MM.1S (cell line): Measurements from ENCODE around the gene SLC6A19.

ENCODE experiments used
- DNase-seq: peaks from one replicate; pipeline ENCODE4 v3.0.0-alpha.2; 2015
- H2AFZ ChIP-seq: fragments of 300-600 bp; sonication (generic); 2 replicates; pipeline ENCODE4 v1.6.0; 2016; ENCODE audit warnings: antibody characterized with exemption, low read length
- H3F3A ChIP-seq: fragments of 300-600 bp; sonication (generic); 2 replicates; pipeline ENCODE4 v1.6.1; 2016; ENCODE audit warnings: mild to moderate bottlenecking, antibody characterized with exemption, low read length, moderate library complexity, mixed read lengths; ENCODE audit not compliant: insufficient read depth
- H3K27ac ChIP-seq: fragments of 300-600 bp; sonication (generic); 2 replicates; pipeline ENCODE4 v1.5.1; 2016; ENCODE audit warnings: mild to moderate bottlenecking, low read length
- H3K27me3 ChIP-seq: fragments of 300-600 bp; sonication (generic); replicated peaks from 2 replicates; pipeline ENCODE4 v1.6.0; 2016; ENCODE audit warnings: low read length; ENCODE audit not compliant: insufficient read depth
- H3K36me3 ChIP-seq: fragments of 300-600 bp; sonication (generic); replicated peaks from 2 replicates; pipeline ENCODE4 v1.6.1; 2016; ENCODE audit warnings: mild to moderate bottlenecking, low read length, mixed read lengths; ENCODE audit not compliant: insufficient read depth
- H3K4me1 ChIP-seq: fragments of 300-600 bp; sonication (generic); 2 replicates; pipeline ENCODE4 v1.6.1; 2016; ENCODE audit warnings: low read length, mixed read lengths
- H3K4me2 ChIP-seq: fragments of 300-600 bp; sonication (generic); 2 replicates; pipeline ENCODE4 v1.6.0; 2016; ENCODE audit warnings: low read depth, low read length
- H3K4me3 ChIP-seq: fragments of 300-600 bp; sonication (generic); 2 replicates; pipeline ENCODE4 v1.5.1; 2016; ENCODE audit warnings: low read length, mixed read lengths
- H3K79me2 ChIP-seq: fragments of 300-600 bp; sonication (generic); 2 replicates; pipeline ENCODE4 v1.6.1; 2016; ENCODE audit warnings: mixed run types, low read length, mixed read lengths
- H3K9ac ChIP-seq: fragments of 300-600 bp; sonication (generic); 2 replicates; pipeline ENCODE4 v1.6.1; 2016; ENCODE audit warnings: low read length, mixed read lengths
- H3K9me2 ChIP-seq: fragments of 300-600 bp; sonication (generic); replicated peaks from 2 replicates; pipeline ENCODE4 v1.6.1; 2016; ENCODE audit warnings: mild to moderate bottlenecking, low read length, mixed read lengths; ENCODE audit not compliant: insufficient read depth
- H3K9me3 ChIP-seq: fragments of 300-600 bp; sonication (generic); replicated peaks from 2 replicates; pipeline ENCODE4 v1.6.1; 2016; ENCODE audit warnings: mild to moderate bottlenecking, low read length, mixed read lengths; ENCODE audit not compliant: insufficient read depth
- H4K20me1 ChIP-seq: fragments of 300-600 bp; sonication (generic); 2 replicates; pipeline ENCODE4 v1.6.1; 2016; ENCODE audit warnings: mild to moderate bottlenecking, low read length, moderate library complexity, mixed read lengths; ENCODE audit not compliant: insufficient read depth
- CTCF ChIP-seq: fragments of 300-600 bp; sonication (generic); IDR thresholded peaks from 2 replicates; pipeline ENCODE4 v1.5.1; 2016; ENCODE audit warnings: antibody characterized with exemption, low read length, mixed read lengths
- EZH2 ChIP-seq: fragments of 300-600 bp; sonication (generic); optimal IDR thresholded peaks from 2 replicates; pipeline ENCODE3; 2017; ENCODE audit warnings: low read depth, mild to moderate bottlenecking, antibody characterized with exemption, low read length, mixed read lengths
- EZH2phosphoT487 ChIP-seq: fragments of 300-600 bp; sonication (generic); IDR thresholded peaks from 2 replicates; pipeline ENCODE4 v1.6.1; 2018; ENCODE audit warnings: antibody characterized with exemption, low read length

Gene SLC6A19

GRCh38 chr5:1252681-1253080 is 51.3 kb downstream of the SLC6A19 start:
- Histone ChIP-seq H3K4me1 (no peaks in the 10 kb centered on the region), H3K79me2 (no peaks in the 10 kb centered on the region), H3K36me3 (no peaks in the 10 kb centered on the region), H3K4me3 (no peak overlapping the region), H3K9ac (no peak overlapping the region), H4K20me1 (no peaks in the 10 kb centered on the region), H3K4me2 (no peak overlapping the region), H3K9me2 (no peaks in the 10 kb centered on the region), H3K27ac (no peak overlapping the region), H3K9me3 (no peaks in the 10 kb centered on the region), H3F3A (no peaks in the 10 kb centered on the region), H3K27me3 (no peaks in the 10 kb centered on the region), H2AFZ (no peak overlapping the region)
- DNase-seq = no peak
- TF ChIP-seq EZH2 (no peak), CTCF (no peak), EZH2phosphoT487 (no peak)

GRCh38 chr5:1253456-1254105 is 52.2 kb downstream of the SLC6A19 start:
- H3K4me3 ChIP-seq = no peak overlapping the region
- H3K9me2 ChIP-seq = no peaks in the 10 kb centered on the region
- no peaks in the 10 kb centered on the region for H3K27me3 ChIP-seq
- H3K79me2 ChIP-seq = no peaks in the 10 kb centered on the region
- H3K9me3 ChIP-seq = no peaks in the 10 kb centered on the region
- H3K4me1 ChIP-seq = no peaks in the 10 kb centered on the region
- TF ChIP-seq EZH2 = no peak
- no peak for TF ChIP-seq CTCF
- no peak for TF ChIP-seq EZH2phosphoT487
- no peak overlapping the region for H3K27ac ChIP-seq
- H4K20me1 ChIP-seq = no peaks in the 10 kb centered on the region
- no peak overlapping the region for H3K4me2 ChIP-seq
- no peak overlapping the region for H2AFZ ChIP-seq
- no peak for DNase-seq
- no peaks in the 10 kb centered on the region for H3F3A ChIP-seq
- no peaks in the 10 kb centered on the region for H3K36me3 ChIP-seq
- H3K9ac ChIP-seq = no peak overlapping the region

- no peaks in the 10 kb centered on the region for H3F3A ChIP-seq
- no peak overlapping the region for H3K9ac ChIP-seq
- no peak overlapping the region for H3K4me2 ChIP-seq
- TF ChIP-seq CTCF (no peak), EZH2 (no peak), EZH2phosphoT487 (no peak)
- H4K20me1 ChIP-seq = no peaks in the 10 kb centered on the region
- H3K27ac ChIP-seq = no peak overlapping the region
- H3K9me3 ChIP-seq = no peaks in the 10 kb centered on the region
- no peak for DNase-seq
- no peaks in the 10 kb centered on the region for H3K36me3 ChIP-seq
- H2AFZ ChIP-seq = no peak overlapping the region
- no peaks in the 10 kb centered on the region for H3K9me2 ChIP-seq
- no peaks in the 10 kb centered on the region for H3K4me1 ChIP-seq
- no peaks in the 10 kb centered on the region for H3K79me2 ChIP-seq
- H3K4me3 ChIP-seq = no peak overlapping the region
- H3K27me3 ChIP-seq = no peaks in the 10 kb centered on the region
Measured at GRCh38 chr5:1254196-1254595, 52.8 kb downstream of the SLC6A19 start.
